NT2/D1 (cell line): ENCODE data around the gene PRKCH.

Experiments used
- YY1 ChIP-seq: IDR thresholded peaks from 2 replicates; pipeline ENCODE4 v1.6.1; 2011; ENCODE audit not compliant: insufficient read length, insufficient read depth
- ZNF274 ChIP-seq: IDR thresholded peaks from 2 replicates; pipeline ENCODE4 v1.6.1; 2011; ENCODE audit warnings: mild to moderate bottlenecking, low read depth, low read length

DNA sequence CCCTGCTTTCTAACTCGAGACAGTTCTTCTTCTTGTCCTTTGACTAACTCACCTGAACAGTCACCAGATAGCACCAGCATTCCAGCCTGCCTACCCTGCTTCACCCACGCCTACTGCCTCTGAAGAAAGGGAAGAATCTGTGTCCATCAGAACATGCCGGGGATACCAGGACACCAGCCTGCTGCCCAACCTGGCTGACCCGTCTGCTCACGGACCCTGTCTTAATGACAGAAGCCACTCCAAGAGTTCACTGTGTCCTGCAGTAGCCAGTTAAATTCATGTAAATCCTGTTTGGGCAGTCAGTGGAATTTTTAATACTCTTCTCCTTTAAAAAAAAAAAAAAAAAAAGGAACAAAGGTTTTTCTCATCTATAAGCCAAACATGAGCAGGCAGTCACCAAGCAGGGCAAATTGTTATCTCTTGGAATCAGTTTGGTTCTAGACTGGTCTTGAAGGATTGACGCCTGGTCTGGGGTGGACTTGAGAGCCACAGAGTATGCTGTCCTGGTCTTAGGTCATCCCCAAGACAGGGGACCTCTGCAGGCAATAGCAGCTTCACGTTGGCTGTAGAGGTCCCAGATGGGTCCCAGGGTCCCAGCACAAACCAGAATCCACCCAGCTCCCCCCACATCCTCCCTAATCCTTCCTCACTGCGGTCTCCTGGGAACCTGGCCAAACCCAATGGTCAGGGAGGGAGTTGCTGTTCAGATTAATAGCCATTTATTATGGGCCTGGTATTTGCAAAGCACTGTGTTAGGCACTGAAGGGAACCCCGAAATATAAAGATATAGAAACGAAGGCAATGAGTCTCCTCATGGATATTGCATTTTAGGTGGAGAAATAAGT, 192.8 kb downstream of the PRKCH start:
- TF ChIP-seq ZNF274 (no peak), YY1 (no peak)
